ENCODE results near the gene BPIFB1.

The BPIFB1 gene

GRCh38 chr20:33272155-33272873 lies 10.7 kb upstream of the BPIFB1 start:
- DNase-seq (ENCODE audit: low read depth in 1 of 2, low spot score in 1 of 2) = no peak

GRCh38 chr20:33273117-33273851 lies 9.7 kb upstream of the BPIFB1 start:
- no peak for DNase-seq (ENCODE audit: low read depth in 1 of 2, low spot score in 1 of 2)

GRCh38 chr20:33275215-33275614 lies 7.8 kb upstream of the BPIFB1 start:
- no peak for DNase-seq (ENCODE audit: low read depth in 1 of 2, low spot score in 1 of 2)

GRCh38 chr20:33275871-33276270 lies 7.1 kb upstream of the BPIFB1 start:
- no peak for DNase-seq (ENCODE audit: low read depth in 1 of 2, low spot score in 1 of 2)

- no peak for DNase-seq (ENCODE audit: low read depth in 1 of 2, low spot score in 1 of 2)
Measured at GRCh38 chr20:33276303-33277113, 6.5 kb upstream of the BPIFB1 start.

- DNase-seq (ENCODE audit: low read depth in 1 of 2, low spot score in 1 of 2) = no peak
Measured at GRCh38 chr20:33277471-33278441, 5.3 kb upstream of the BPIFB1 start.

- DNase-seq (ENCODE audit: low read depth in 1 of 2, low spot score in 1 of 2) = no peak
Measured at GRCh38 chr20:33278700-33279099, 4.3 kb upstream of the BPIFB1 start.

- DNase-seq (ENCODE audit: low read depth in 1 of 2, low spot score in 1 of 2) = no peak
Measured at GRCh38 chr20:33279261-33279910, 3.6 kb upstream of the BPIFB1 start.

GRCh38 chr20:33280000-33280680 lies 2.9 kb upstream of the BPIFB1 start:
- no peak for DNase-seq (ENCODE audit: low read depth in 1 of 2, low spot score in 1 of 2)

- no peak for DNase-seq (ENCODE audit: low read depth in 1 of 2, low spot score in 1 of 2)
Measured at GRCh38 chr20:33280775-33281174, 2.2 kb upstream of the BPIFB1 start.

GRCh38 chr20:33281550-33282146 lies 1.4 kb upstream of the BPIFB1 start:
- DNase-seq (ENCODE audit: low read depth in 1 of 2, low spot score in 1 of 2) = no peak

GRCh38 chr20:33282196-33282934 lies 649 bp upstream of the BPIFB1 start:
- DNase-seq (ENCODE audit: low read depth in 1 of 2, low spot score in 1 of 2) = no peak

- no peak for DNase-seq (ENCODE audit: low read depth in 1 of 2, low spot score in 1 of 2)
Measured at GRCh38 chr20:33284284-33284683, 1.3 kb downstream of the BPIFB1 start.

GRCh38 chr20:33284937-33285336 lies 1.9 kb downstream of the BPIFB1 start:
- DNase-seq (ENCODE audit: low read depth in 1 of 2, low spot score in 1 of 2) = no peak

GRCh38 chr20:33285861-33286495 lies 3.0 kb downstream of the BPIFB1 start:
- no peak for DNase-seq (ENCODE audit: low read depth in 1 of 2, low spot score in 1 of 2)

GRCh38 chr20:33287884-33288283 lies 4.9 kb downstream of the BPIFB1 start:
- DNase-seq (ENCODE audit: low read depth in 1 of 2, low spot score in 1 of 2) = no peak

GRCh38 chr20:33290852-33291251 lies 7.8 kb downstream of the BPIFB1 start:
- no peak for DNase-seq (ENCODE audit: low read depth in 1 of 2, low spot score in 1 of 2)

GRCh38 chr20:33291416-33291815 lies 8.4 kb downstream of the BPIFB1 start:
- DNase-seq (ENCODE audit: low read depth in 1 of 2, low spot score in 1 of 2) = no peak
